SH-SY5Y (cell line): ENCODE data around the gene SLC35B3.

Experiments
- GATA2 ChIP-seq: IDR thresholded peaks from 2 replicates; pipeline ENCODE4 v1.6.1; 2011; ENCODE audit warnings: mild to moderate bottlenecking, low read depth, low read length
- GATA3 ChIP-seq: IDR thresholded peaks from 2 replicates; pipeline ENCODE4 v1.6.1; 2011; ENCODE audit warnings: low read depth, mild to moderate bottlenecking, low read length, moderate library complexity

- TF ChIP-seq GATA2 (no peak), GATA3 (no peak)
Measured at GRCh38 chr6:8429821-8430220, 5.5 kb downstream of the SLC35B3 start.
